Naive thymus-derived CD8-positive, alpha-beta T cell (primary cell): ENCODE results near the gene TEX261. TPM values are rescaled to one million over a fixed set of nuclear protein-coding genes. Genes with fewer than 3 reads are reported as not detected.

Experiments used
- ATAC-seq, 2 donors: fragments of 150-1000 bp; cut with Tn5 transposase in 1 of 2; sonication (Bioruptor Pico), chemical (Tn5 transposase) in 1 of 2; 1 replicate in 1 of 2; 2 replicates in 1 of 2; pipeline ENCODE4 v1.10.0; 2021; ENCODE audit warnings: mild to moderate bottlenecking in 2 of 2, moderate library complexity in 2 of 2
- POLR2A ChIA-PET: fragments of 350-600 bp; sonication (Branson Sonifier 250); formaldehyde crosslinking; loops from one replicate; lab custom pipeline; 2021; ENCODE audit warnings: antibody characterized with exemption; lab: Charles Lee
- DNase-seq, 10 donors: peaks; one replicate each; pipeline versions ENCODE4 v3.0.0 to v3.0.0-alpha.2; 2020 to 2022
- H3K27ac Mint-ChIP-seq, 10 donors: one replicate each; pipeline ENCODE4 v1.8.0; 2020 to 2022; ENCODE audit warnings: mild to moderate bottlenecking in 10 of 10, mixed read lengths in 10 of 10, moderate library complexity in 4 of 10, inconsistent platforms in 1 of 10
- H3K27me3 Mint-ChIP-seq, 5 donors: one replicate each; pipeline ENCODE4 v1.8.0; 2021 to 2022; ENCODE audit warnings: mixed read lengths in 5 of 5
- H3K36me3 Mint-ChIP-seq, 3 donors: one replicate each; pipeline ENCODE4 v1.8.0; 2020 to 2022; ENCODE audit warnings: mixed read lengths in 3 of 3, mild to moderate bottlenecking in 2 of 3, inconsistent platforms in 1 of 3
- H3K4me1 Mint-ChIP-seq, 4 donors: one replicate each; pipeline ENCODE4 v1.8.0; 2021 to 2022; ENCODE audit warnings: mixed read lengths in 4 of 4
- H3K4me3 Mint-ChIP-seq, 10 donors: one replicate each; pipeline ENCODE4 v1.8.0; 2020 to 2022; ENCODE audit warnings: mild to moderate bottlenecking in 10 of 10, mixed read lengths in 10 of 10, moderate library complexity in 6 of 10, inconsistent platforms in 1 of 10
- H3K9me3 Mint-ChIP-seq, 9 donors: one replicate each; pipeline ENCODE4 v1.8.0; 2020 to 2022; ENCODE audit warnings: mixed read lengths in 9 of 9, mild to moderate bottlenecking in 3 of 9, inconsistent platforms in 1 of 9, moderate library complexity in 1 of 9
- polyA plus RNA-seq, 3 donors: library from polyadenylated mRNA; unstranded; fragments of 300-500 nt; fragmentation: Illumina TruSeq; gene quantifications; one replicate each; pipeline ENCODE4 v1.2.3, GENCODE V29; 2021
- total RNA-seq, 8 experiments: library from RNA in 2 of 8; stranded (reverse) in 2 of 8; gene quantifications; one replicate each; pipeline ENCODE4 v1.2.3 and lab custom pipeline; 2021 to 2026

TEX261 gene
- total and polyA plus RNA-seq, 5 experiments from 2014 or later: 33.7 to 63.1 (median 40.6) TPM

DNA sequence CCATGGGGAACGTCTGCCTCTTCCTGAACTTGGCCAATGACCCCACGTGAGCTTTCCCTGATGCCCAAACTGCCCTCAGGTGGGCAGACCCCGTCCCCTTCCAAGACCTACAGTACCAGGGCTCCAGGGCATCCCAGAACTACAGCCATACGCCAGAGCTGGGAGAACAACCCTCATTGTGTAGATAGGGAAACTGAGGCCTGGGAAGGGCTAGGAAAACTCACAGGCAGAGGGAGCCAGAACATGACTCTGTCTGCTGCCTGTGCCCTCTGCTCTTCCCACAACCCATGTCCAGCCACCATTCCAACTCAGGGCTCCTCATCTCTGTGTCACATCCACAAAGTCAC, 33.1 kb downstream of the TEX261 start:
- ATAC-seq (no peak), DNase-seq (no peak)
- Mint-ChIP-seq H3K27ac (peak overlapping the region in 1 of 10 donors; percentile 12), H3K4me1 (peaks cover 10 to 22% (median 15%) of the 10 kb centered on the region in 4 donors), H3K27me3 (peaks cover 29 to 68% (median 46%) of the 10 kb centered on the region in 5 donors), H3K9me3 (no peaks in the 10 kb centered on the region), H3K4me3 (no peak overlapping the region), H3K36me3 (peaks cover 0 to 2% (median 0%) of the 10 kb centered on the region in 3 donors)
- POLR2A ChIA-PET: no interaction called here

DNA sequence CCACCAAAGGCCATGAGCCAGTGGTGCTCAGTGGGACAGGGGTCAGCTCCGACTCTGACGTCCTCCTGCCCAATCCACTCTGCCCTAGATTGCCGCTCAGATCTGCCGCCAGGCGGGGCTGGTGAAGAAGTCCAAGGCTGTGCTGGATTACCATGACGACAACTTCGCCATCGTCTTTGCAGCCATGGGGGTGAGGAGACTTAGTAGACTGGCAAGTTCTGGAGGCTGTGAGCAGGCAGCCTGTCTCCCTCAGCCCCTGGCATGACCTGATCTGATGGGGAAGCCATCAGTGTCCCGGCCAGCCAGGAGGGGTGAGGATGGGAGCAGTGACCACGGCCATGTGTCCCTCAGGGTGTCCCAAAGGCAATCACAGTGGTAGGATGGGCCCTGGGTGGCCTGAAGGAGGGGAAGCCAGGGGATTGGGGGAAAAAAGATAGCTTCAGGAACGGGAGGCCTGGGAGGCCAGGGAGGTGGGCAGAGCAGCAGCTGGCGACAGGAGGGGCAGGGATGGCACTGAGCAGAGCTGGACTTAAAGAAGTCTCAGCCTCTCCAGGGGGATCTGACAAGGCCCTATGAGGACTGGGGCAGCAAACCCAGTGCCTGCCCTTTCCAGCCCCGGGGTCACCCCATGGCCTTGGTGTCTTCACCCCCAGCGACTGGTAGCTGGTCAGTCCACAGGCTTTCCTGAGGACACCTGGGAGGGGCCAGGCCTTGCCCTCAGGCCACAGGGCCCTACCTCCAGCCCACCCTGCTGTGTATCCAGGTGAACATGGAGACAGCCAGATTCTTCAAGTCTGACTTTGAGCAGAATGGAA, 33.6 kb downstream of the TEX261 start:
- POLR2A ChIA-PET: no interaction called here

GRCh38 chr2:70959851-70960832, 34.5 kb downstream of the TEX261 start:
- peaks cover 0 to 2% (median 0%) of the 10 kb centered on the region in 3 donors for H3K36me3 Mint-ChIP-seq
- H3K27me3 Mint-ChIP-seq: peaks cover 30 to 74% (median 50%) of the 10 kb centered on the region in 5 donors
- H3K27ac Mint-ChIP-seq: peak overlapping the region in 2 of 10 donors; percentile 25 to 67
- no peaks in the 10 kb centered on the region for H3K9me3 Mint-ChIP-seq
- H3K4me3 Mint-ChIP-seq: no peak overlapping the region
- ATAC-seq: no peak
- H3K4me1 Mint-ChIP-seq: peaks cover 10 to 19% (median 15%) of the 10 kb centered on the region in 4 donors
- peak in 1 of 10 donors; percentile 52 for DNase-seq
- POLR2A ChIA-PET: no interaction called here

More for the DNA sequence above, 33.6 kb downstream of the TEX261 start:
- Mint-ChIP-seq H3K27ac (peak overlapping the region in 1 of 10 donors; percentile 75), H3K4me3 (no peak overlapping the region), H3K4me1 (peaks cover 10 to 22% (median 15%) of the 10 kb centered on the region in 4 donors), H3K27me3 (peaks cover 29 to 68% (median 49%) of the 10 kb centered on the region in 5 donors), H3K36me3 (peaks cover 0 to 2% (median 0%) of the 10 kb centered on the region in 3 donors), H3K9me3 (no peaks in the 10 kb centered on the region)
- DNase-seq: peak in 2 of 10 donors; percentile 14 to 63
- ATAC-seq: no peak

DNA sequence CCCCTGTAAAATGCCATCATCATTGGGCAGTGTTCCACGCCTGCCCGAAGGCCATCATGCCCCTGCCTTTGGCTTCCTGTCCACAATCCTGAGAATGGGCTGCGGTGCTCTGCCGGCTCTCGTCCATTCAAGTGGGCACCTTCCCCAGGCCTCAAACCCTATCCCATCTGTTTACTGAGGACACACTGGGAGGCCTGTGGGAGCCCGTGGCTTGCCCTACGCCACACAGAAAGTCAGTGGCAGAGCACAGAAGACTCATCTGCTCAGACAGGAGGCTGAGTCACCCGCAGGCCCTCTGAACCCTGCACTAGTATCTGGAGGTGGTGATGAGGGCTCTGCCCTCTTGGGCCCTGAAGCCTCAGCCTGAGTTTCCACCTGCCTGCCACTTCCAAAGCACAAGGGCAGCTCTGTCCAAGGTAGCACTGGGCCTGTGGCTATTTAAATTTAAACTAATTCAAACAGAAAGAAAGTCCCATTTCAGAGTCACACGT, 35.4 kb downstream of the TEX261 start:
- Mint-ChIP-seq H3K4me1 (peaks cover 8 to 13% (median 10%) of the 10 kb centered on the region in 4 donors), H3K4me3 (no peak overlapping the region), H3K27ac (peak overlapping the region in 1 of 10 donors; percentile 59), H3K9me3 (no peaks in the 10 kb centered on the region), H3K36me3 (peaks cover 0 to 2% (median 0%) of the 10 kb centered on the region in 3 donors), H3K27me3 (peaks cover 27 to 74% (median 46%) of the 10 kb centered on the region in 5 donors)
- ATAC-seq (no peak), DNase-seq (peak in 1 of 10 donors; percentile 43)
- POLR2A ChIA-PET: no interaction called here

GRCh38 chr2:70958759-70959158, 35.9 kb downstream of the TEX261 start:
- ATAC-seq: no peak
- peaks cover 27 to 75% (median 46%) of the 10 kb centered on the region in 5 donors for H3K27me3 Mint-ChIP-seq

GRCh38 chr2:70957798-70958197, 36.9 kb downstream of the TEX261 start:
- POLR2A ChIA-PET: no interaction called here
- H3K4me1 Mint-ChIP-seq: peaks cover 6 to 13% (median 10%) of the 10 kb centered on the region in 4 donors
- peaks cover 0 to 2% (median 0%) of the 10 kb centered on the region in 3 donors for H3K36me3 Mint-ChIP-seq
- no peaks in the 10 kb centered on the region for H3K9me3 Mint-ChIP-seq
- peaks cover 22 to 66% (median 41%) of the 10 kb centered on the region in 5 donors for H3K27me3 Mint-ChIP-seq
- no peak overlapping the region for H3K27ac Mint-ChIP-seq
- H3K4me3 Mint-ChIP-seq: no peak overlapping the region
- ATAC-seq (no peak), DNase-seq (no peak)

More at GRCh38 chr2:70958759-70959158, 35.9 kb downstream of the TEX261 start:
- no peak for DNase-seq
- no peak overlapping the region for H3K4me3 Mint-ChIP-seq
- H3K27ac Mint-ChIP-seq: peak overlapping the region in 2 of 10 donors; percentile 52 to 59
- no peaks in the 10 kb centered on the region for H3K9me3 Mint-ChIP-seq
- POLR2A ChIA-PET: no interaction called here
- peaks cover 8 to 13% (median 10%) of the 10 kb centered on the region in 4 donors for H3K4me1 Mint-ChIP-seq
- peaks cover 0 to 2% (median 0%) of the 10 kb centered on the region in 3 donors for H3K36me3 Mint-ChIP-seq

DNA sequence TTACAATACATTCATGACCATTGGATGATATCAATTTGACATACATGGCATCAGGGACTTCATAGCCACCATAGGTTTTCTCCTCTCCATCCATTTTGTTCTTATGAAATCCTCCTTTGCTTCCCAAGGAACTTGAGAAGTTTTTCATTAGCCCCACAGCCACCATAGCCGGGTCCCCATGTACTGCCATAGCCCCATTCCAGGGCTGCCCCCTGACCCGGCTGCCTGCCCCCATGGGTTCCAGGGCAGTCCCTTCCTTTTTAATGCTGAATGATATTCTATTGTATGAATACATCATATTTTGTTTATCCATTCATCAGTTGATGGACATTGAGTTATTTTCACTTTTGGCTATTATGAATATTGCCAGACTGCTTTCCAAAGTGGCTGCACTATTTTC, 38.5 kb downstream of the TEX261 start:
- Mint-ChIP-seq H3K27ac (no peak overlapping the region), H3K4me1 (peaks cover 6 to 13% (median 10%) of the 10 kb centered on the region in 4 donors), H3K9me3 (no peaks in the 10 kb centered on the region), H3K4me3 (no peak overlapping the region), H3K27me3 (peaks cover 15 to 49% (median 31%) of the 10 kb centered on the region in 5 donors), H3K36me3 (no peaks in the 10 kb centered on the region)
- DNase-seq (no peak), ATAC-seq (no peak)
- POLR2A ChIA-PET: no interaction called here

DNA sequence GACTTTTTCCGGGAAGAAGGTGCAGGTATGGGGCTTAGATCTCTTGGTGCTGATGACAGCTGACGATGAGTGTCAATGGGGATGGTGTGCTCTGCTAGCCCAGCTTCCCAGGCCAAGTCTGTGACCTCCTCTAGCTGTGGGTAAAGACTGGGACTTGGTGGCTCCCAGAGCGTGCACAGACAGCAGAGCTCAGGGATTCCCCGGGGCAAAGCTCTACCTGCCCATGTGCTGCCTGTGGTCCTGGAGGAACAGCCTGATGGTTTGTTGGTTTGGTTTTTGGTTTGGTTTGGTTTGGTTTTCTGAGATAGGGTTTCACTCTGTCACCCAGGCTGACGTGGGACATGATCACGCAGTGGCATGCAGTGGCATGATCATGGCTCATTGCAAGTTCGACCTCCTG, 39.8 kb downstream of the TEX261 start:
- POLR2A ChIA-PET: no interaction called here
- Mint-ChIP-seq H3K27me3 (peaks cover 11 to 40% (median 29%) of the 10 kb centered on the region in 5 donors), H3K4me1 (peaks cover 6 to 13% (median 10%) of the 10 kb centered on the region in 4 donors), H3K4me3 (no peak overlapping the region), H3K9me3 (no peaks in the 10 kb centered on the region), H3K27ac (no peak overlapping the region), H3K36me3 (no peaks in the 10 kb centered on the region)
- no peak for DNase-seq
- no peak for ATAC-seq

GRCh38 chr2:70949086-70949485, 45.6 kb downstream of the TEX261 start:
- H3K4me3 Mint-ChIP-seq: peak overlapping the region in 3 of 10 donors; percentile 1 to 18 (median 2)
- no peak for ATAC-seq
- POLR2A ChIA-PET: no interaction called here
- H3K27ac Mint-ChIP-seq: peak overlapping the region in 1 of 10 donors; percentile 48
- H3K36me3 Mint-ChIP-seq: no peaks in the 10 kb centered on the region
- H3K4me1 Mint-ChIP-seq: peaks cover 9 to 20% (median 17%) of the 10 kb centered on the region in 4 donors
- no peak for DNase-seq
- H3K27me3 Mint-ChIP-seq: peaks cover 8 to 41% (median 14%) of the 10 kb centered on the region in 5 donors
- no peaks in the 10 kb centered on the region for H3K9me3 Mint-ChIP-seq

DNA sequence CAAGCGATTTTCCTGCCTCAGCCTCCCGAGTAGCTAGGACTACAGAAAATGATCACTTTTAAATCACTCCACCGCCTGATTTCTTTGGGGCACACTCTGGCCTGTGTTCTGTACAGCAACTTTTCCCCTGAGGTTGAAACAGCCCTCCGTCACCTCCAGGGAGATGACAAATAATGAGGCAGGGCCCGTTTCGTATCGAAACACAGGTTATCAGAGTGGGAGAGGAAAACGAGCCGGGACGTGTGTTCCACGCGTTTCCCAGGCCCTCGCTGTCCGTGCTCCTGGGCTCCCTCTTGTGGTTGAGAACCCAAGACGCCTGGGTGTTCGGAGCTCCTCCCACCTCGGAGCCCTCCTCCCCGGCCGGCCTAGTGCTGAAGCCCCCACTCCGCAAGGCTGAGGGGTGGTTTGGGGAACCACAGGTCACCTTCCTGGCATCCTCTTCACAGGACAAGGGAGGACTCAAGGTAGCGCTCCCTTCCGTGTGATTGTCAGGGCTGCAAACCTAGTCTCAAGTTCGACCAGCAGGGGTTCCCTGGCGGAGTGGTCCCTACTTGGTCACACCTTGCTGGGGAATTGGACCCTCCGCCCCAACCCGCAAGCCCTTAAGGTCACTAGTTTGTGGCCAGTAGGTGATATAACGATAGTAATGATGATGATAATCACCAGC, 46.2 kb downstream of the TEX261 start:
- POLR2A ChIA-PET: interaction anchor here (0.7 kb wide), 1 partner anchor 75 kb away, joined by 3 read pairs; no protein-coding TSS in a partner anchor
- H3K36me3 Mint-ChIP-seq: no peaks in the 10 kb centered on the region
- peaks cover 8 to 47% (median 14%) of the 10 kb centered on the region in 5 donors for H3K27me3 Mint-ChIP-seq
- peak overlapping the region in 5 of 10 donors; percentile 6 to 76 (median 55) for H3K27ac Mint-ChIP-seq
- DNase-seq (peak; percentile 58 to 86 (median 73)), ATAC-seq (peak; percentile 94 to 98)
- H3K4me3 Mint-ChIP-seq: peak overlapping the region; percentile 72 to 91 (median 85)
- H3K9me3 Mint-ChIP-seq: no peaks in the 10 kb centered on the region
- peaks cover 9 to 20% (median 17%) of the 10 kb centered on the region in 4 donors for H3K4me1 Mint-ChIP-seq

- POLR2A ChIA-PET: interaction anchor here (0.7 kb wide), 1 partner anchor 74 kb away, joined by 3 read pairs; no protein-coding TSS in a partner anchor
- Mint-ChIP-seq H3K27ac (peak overlapping the region in 3 of 10 donors; percentile 16 to 65 (median 20)), H3K36me3 (no peaks in the 10 kb centered on the region), H3K4me1 (peaks cover 9 to 20% (median 17%) of the 10 kb centered on the region in 4 donors), H3K4me3 (peak overlapping the region; percentile 72 to 91 (median 85)), H3K9me3 (no peaks in the 10 kb centered on the region), H3K27me3 (peaks cover 8 to 48% (median 13%) of the 10 kb centered on the region in 5 donors)
- ATAC-seq (no peak), DNase-seq (no peak)
Observed at GRCh38 chr2:70947556-70948184, 47.0 kb downstream of the TEX261 start.
